Parathyroid adenoma (tissue), 2 donors: ENCODE data around the gene PRKCH.

ENCODE experiments used
- H2AFZ ChIP-seq: fragments of 300-600 bp; sonication (generic); one replicate; pipeline ENCODE4 v1.7.0; 2017; ENCODE audit warnings: antibody characterized with exemption, mild to moderate bottlenecking
- H3K27ac ChIP-seq: fragments of 300-600 bp; sonication (generic); one replicate; pipeline ENCODE4 v1.7.0; 2017
- H3K27me3 ChIP-seq: fragments of 300-600 bp; sonication (generic); one replicate; pipeline ENCODE4 v1.7.0; 2017; ENCODE audit warnings: low read length; ENCODE audit not compliant: control insufficient read depth, insufficient read depth
- H3K36me3 ChIP-seq: fragments of 300-600 bp; sonication (generic); one replicate; pipeline ENCODE4 v1.7.0; 2017; ENCODE audit warnings: low read length; ENCODE audit not compliant: control insufficient read depth, insufficient read depth
- H3K4me1 ChIP-seq: fragments of 300-600 bp; sonication (generic); one replicate; pipeline ENCODE4 v1.7.0; 2017; ENCODE audit warnings: control low read depth
- H3K4me2 ChIP-seq: fragments of 300-600 bp; sonication (generic); one replicate; pipeline ENCODE4 v1.7.0; 2017; ENCODE audit warnings: low read length
- H3K4me3 ChIP-seq: fragments of 300-600 bp; sonication (generic); one replicate; pipeline ENCODE4 v1.7.0; 2017; ENCODE audit warnings: low read depth, low read length
- H3K79me2 ChIP-seq: fragments of 300-600 bp; sonication (generic); one replicate; pipeline ENCODE4 v1.7.0; 2017; ENCODE audit warnings: control low read depth
- H3K9ac ChIP-seq: fragments of 300-600 bp; sonication (generic); one replicate; pipeline ENCODE4 v1.7.0; 2017; ENCODE audit warnings: mild to moderate bottlenecking
- H3K9me3 ChIP-seq: fragments of 300-600 bp; sonication (generic); one replicate; pipeline ENCODE4 v1.7.0; 2017; ENCODE audit warnings: low read length; ENCODE audit not compliant: control insufficient read depth
- TF ChIP-seq, protein P1 (sequence below): fragments of 300-600 bp; sonication (generic); IDR thresholded peaks from one replicate; pipeline ENCODE4 v1.7.0; 2017; ENCODE audit warnings: antibody characterized with exemption, mild to moderate bottlenecking
- donor health status: primary hyperparathyroidism.

Gene PRKCH

DNA sequence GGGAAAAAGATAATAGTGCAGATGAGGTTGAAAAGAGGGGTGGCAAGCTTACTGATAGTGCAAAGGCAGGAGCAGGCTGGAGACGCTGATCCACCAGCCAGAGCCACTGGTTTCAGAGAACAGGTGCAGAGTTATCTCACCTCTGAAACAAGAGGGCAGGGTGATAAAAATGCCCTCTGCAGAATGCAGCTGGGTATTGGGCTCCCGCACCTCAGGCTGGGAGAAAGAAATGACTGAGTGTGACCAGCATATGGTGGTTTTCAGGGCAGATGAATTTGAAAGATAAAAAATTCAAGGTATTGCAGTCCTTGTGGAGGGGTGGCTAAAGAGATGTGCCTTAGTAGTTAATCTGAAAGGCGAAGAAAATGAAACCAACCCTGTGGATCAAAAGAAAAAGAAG, 37.4 kb upstream of the PRKCH start:
- peak overlapping the region; percentile 98 for H3K27ac ChIP-seq
- H2AFZ ChIP-seq = peak overlapping the region; percentile 43
- peaks cover 6% of the 10 kb centered on the region for H3K79me2 ChIP-seq
- H3K9ac ChIP-seq = no peak overlapping the region
- no peaks in the 10 kb centered on the region for H3K27me3 ChIP-seq
- peaks cover 7% of the 10 kb centered on the region for H3K4me1 ChIP-seq
- TF ChIP-seq, protein P1, sequence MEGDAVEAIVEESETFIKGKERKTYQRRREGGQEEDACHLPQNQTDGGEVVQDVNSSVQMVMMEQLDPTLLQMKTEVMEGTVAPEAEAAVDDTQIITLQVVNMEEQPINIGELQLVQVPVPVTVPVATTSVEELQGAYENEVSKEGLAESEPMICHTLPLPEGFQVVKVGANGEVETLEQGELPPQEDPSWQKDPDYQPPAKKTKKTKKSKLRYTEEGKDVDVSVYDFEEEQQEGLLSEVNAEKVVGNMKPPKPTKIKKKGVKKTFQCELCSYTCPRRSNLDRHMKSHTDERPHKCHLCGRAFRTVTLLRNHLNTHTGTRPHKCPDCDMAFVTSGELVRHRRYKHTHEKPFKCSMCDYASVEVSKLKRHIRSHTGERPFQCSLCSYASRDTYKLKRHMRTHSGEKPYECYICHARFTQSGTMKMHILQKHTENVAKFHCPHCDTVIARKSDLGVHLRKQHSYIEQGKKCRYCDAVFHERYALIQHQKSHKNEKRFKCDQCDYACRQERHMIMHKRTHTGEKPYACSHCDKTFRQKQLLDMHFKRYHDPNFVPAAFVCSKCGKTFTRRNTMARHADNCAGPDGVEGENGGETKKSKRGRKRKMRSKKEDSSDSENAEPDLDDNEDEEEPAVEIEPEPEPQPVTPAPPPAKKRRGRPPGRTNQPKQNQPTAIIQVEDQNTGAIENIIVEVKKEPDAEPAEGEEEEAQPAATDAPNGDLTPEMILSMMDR = no peak
- H3K36me3 ChIP-seq = no peaks in the 10 kb centered on the region
- H3K4me2 ChIP-seq = peak overlapping the region; percentile 56
- peak overlapping the region; percentile 45 for H3K4me3 ChIP-seq
- H3K9me3 ChIP-seq = no peaks in the 10 kb centered on the region

GRCh38 chr14:61285364-61285763, 36.0 kb upstream of the PRKCH start:
- Histone ChIP-seq H3K4me2 (no peak overlapping the region), H3K27ac (peak overlapping the region; percentile 26), H3K9ac (no peak overlapping the region), H3K79me2 (no peaks in the 10 kb centered on the region), H3K4me1 (peaks cover 7% of the 10 kb centered on the region), H3K9me3 (no peaks in the 10 kb centered on the region), H3K27me3 (no peaks in the 10 kb centered on the region), H3K4me3 (no peak overlapping the region), H3K36me3 (no peaks in the 10 kb centered on the region), H2AFZ (peak overlapping the region; percentile 18)
- TF ChIP-seq, protein P1 = no peak

DNA sequence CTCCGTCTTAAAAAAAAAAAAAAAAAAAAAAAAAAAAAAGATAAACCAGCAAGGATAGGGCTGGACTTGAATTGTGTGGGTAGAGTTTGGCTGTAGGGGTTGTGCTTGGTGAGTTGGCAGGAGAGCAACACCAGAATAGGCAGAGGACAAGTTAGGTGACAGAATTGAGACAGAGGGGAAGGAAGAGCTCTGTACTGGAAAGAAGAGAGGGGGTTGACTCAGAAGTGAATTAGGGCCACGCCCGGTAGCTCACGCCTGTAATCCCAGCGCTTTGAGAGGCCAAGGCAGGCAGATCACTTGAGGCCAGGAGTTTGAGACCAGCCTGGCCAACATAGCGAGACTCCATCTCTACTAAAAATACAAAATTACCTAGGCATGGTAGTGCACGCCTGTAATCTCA, 34.2 kb upstream of the PRKCH start:
- Histone ChIP-seq H3K9me3 (no peaks in the 10 kb centered on the region), H3K9ac (no peak overlapping the region), H3K4me1 (peaks cover 7% of the 10 kb centered on the region), H3K4me2 (no peak overlapping the region), H3K27ac (no peak overlapping the region), H2AFZ (no peak overlapping the region), H3K36me3 (no peaks in the 10 kb centered on the region), H3K27me3 (no peaks in the 10 kb centered on the region), H3K79me2 (no peaks in the 10 kb centered on the region), H3K4me3 (no peak overlapping the region)
- TF ChIP-seq, protein P1 = no peak

- H3K9me3 ChIP-seq = no peaks in the 10 kb centered on the region
- H3K79me2 ChIP-seq = peaks cover 2% of the 10 kb centered on the region
- H3K27ac ChIP-seq = no peak overlapping the region
- H3K36me3 ChIP-seq = no peaks in the 10 kb centered on the region
- no peak overlapping the region for H2AFZ ChIP-seq
- no peak overlapping the region for H3K4me2 ChIP-seq
- peaks cover 7% of the 10 kb centered on the region for H3K4me1 ChIP-seq
- H3K9ac ChIP-seq = no peak overlapping the region
- H3K4me3 ChIP-seq = no peak overlapping the region
- TF ChIP-seq, protein P1 = no peak
- H3K27me3 ChIP-seq = no peaks in the 10 kb centered on the region
Observed at GRCh38 chr14:61288228-61288627, 33.2 kb upstream of the PRKCH start.

GRCh38 chr14:61288720-61289119, 32.7 kb upstream of the PRKCH start:
- Histone ChIP-seq H3K27ac (no peak overlapping the region), H3K4me2 (no peak overlapping the region), H3K4me1 (peaks cover 6% of the 10 kb centered on the region), H2AFZ (no peak overlapping the region), H3K9me3 (no peaks in the 10 kb centered on the region), H3K27me3 (no peaks in the 10 kb centered on the region), H3K79me2 (peaks cover 2% of the 10 kb centered on the region), H3K9ac (no peak overlapping the region), H3K4me3 (no peak overlapping the region), H3K36me3 (no peaks in the 10 kb centered on the region)
- TF ChIP-seq, protein P1 = no peak
